Measurements from ENCODE around the gene ADGRV1.

GRCh38 chr5:91048073-91048472, 489.5 kb downstream of the ADGRV1 start:
- no peak for TF ChIP-seq SP1 (IDR thresholded peaks at IDR 0.05)
- TF ChIP-seq HDGF (IDR thresholded peaks at IDR 0.05; ENCODE audit: borderline replicate concordance), result no peak
- TF ChIP-seq FOXK2 (IDR thresholded peaks at IDR 0.05), result no peak
